ENCODE data around the gene XPNPEP3. TPM values are rescaled to one million over a fixed set of nuclear protein-coding genes. Genes with fewer than 3 reads are reported as not detected.

XPNPEP3 gene
- total and polyA plus RNA-seq, 2 of the 4 experiments (the other 2 are of a cell fraction), result 9.3 to 10.9 TPM

- no peaks in the 10 kb centered on the region for H3K9me3 ChIP-seq (ENCODE audit: control insufficient read depth, insufficient read depth, low read length)
- peak overlapping the region; percentile 65 for H2BK5ac ChIP-seq (ENCODE audit: low read depth, low read length, poor library complexity, severe bottlenecking)
- H3K56ac ChIP-seq (ENCODE audit: extremely low read depth, insufficient read depth, low read length), result peak overlapping the region; percentile 78
- H3K79me1 ChIP-seq (ENCODE audit: low read depth in 1 of 2, low read length in 2 of 2), result peaks cover 14 to 56% of the 10 kb centered on the region in 2 experiments
- TF ChIP-seq, protein P1, sequence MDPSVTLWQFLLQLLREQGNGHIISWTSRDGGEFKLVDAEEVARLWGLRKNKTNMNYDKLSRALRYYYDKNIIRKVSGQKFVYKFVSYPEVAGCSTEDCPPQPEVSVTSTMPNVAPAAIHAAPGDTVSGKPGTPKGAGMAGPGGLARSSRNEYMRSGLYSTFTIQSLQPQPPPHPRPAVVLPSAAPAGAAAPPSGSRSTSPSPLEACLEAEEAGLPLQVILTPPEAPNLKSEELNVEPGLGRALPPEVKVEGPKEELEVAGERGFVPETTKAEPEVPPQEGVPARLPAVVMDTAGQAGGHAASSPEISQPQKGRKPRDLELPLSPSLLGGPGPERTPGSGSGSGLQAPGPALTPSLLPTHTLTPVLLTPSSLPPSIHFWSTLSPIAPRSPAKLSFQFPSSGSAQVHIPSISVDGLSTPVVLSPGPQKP (IDR thresholded peaks at IDR 0.05; ENCODE audit: borderline replicate concordance, low read depth, low read length), result no peak
- no peak for TF ChIP-seq BHLHE40 (IDR thresholded peaks at IDR 0.05; ENCODE audit: low read depth, low read length)
- no peak for TF ChIP-seq USF2 (IDR thresholded peaks at IDR 0.05; ENCODE audit: low read depth, low read length)
- peak; percentile 51; the same call in 1 of the 2 replicates for TF ChIP-seq CEBPB (IDR thresholded peaks at IDR 0.05; ENCODE audit: low read depth, low read length)
- ChIA-PET CTCF (interaction anchor here (1.0 kb wide), 1 partner anchor 65 kb away, joined by 3 read pairs; no protein-coding TSS in a partner anchor), POLR2A (ENCODE audit: unreplicated experiment) (interaction anchor here (0.6 kb wide), 1 partner anchor 46 kb away, joined by 10 read pairs; no protein-coding TSS in a partner anchor)
- H2BK120ac ChIP-seq (ENCODE audit: low read depth, low read length), result peak overlapping the region; percentile 13; the same call in 1 of the 2 replicates
- H4K91ac ChIP-seq (ENCODE audit: insufficient read depth, low read depth, low read length), result peak overlapping the region; percentile 60
- H2AK5ac ChIP-seq (ENCODE audit: low read depth, low read length), result peak overlapping the region; percentile 90
- peaks cover 8% of the 10 kb centered on the region; the same call in 1 of the 2 replicates for H3K9me1 ChIP-seq (ENCODE audit: insufficient read depth, low read length)
- ATAC-seq (ENCODE audit: low read depth), result no peak; the same call in 1 of the 2 replicates
- H4K5ac ChIP-seq (ENCODE audit: low read depth, low read length), result peak overlapping the region; percentile 32
- peak overlapping the region; percentile 95 for H3K27ac ChIP-seq (ENCODE audit: insufficient read depth, low read length)
- H3K36me3 ChIP-seq (ENCODE audit: control insufficient read depth, insufficient read depth, low read length), result no peaks in the 10 kb centered on the region
- H4K8ac ChIP-seq (ENCODE audit: low read depth in 2 of 2, low read length in 2 of 2), result peak overlapping the region; percentile 88 to 93
- H3K9ac ChIP-seq (ENCODE audit: low read depth, low read length), result peak overlapping the region; percentile 95
- no peak overlapping the region for H3K18ac ChIP-seq (ENCODE audit: low read depth, low read length)
- peaks cover 9% of the 10 kb centered on the region for H3K4me1 ChIP-seq (ENCODE audit: control insufficient read depth, insufficient read depth, low read length)
- 0% methylated on average over 7 of the region's 18 CpGs; no CpG with 5 or more reads in 1 of the 2 experiments for WGBS, 2 experiments (ENCODE audit: extremely low coverage in 2 of 2, insufficient read length in 1 of 2)
- H3K4me2 ChIP-seq (ENCODE audit: low read depth, low read length), result peak overlapping the region; percentile 88
- in situ Hi-C loops (cut with MboI; ENCODE audit: low sequenced_read_pairs) (no loop called here), dilution Hi-C loops (cut with HindIII; ENCODE audit: low sequenced_read_pairs, unreplicated experiment) (no loop called here), intact Hi-C loops (cut with micrococcal nuclease) (no loop called here)
- H4K20me1 ChIP-seq (ENCODE audit: insufficient read depth, low read length), result peaks cover 28% of the 10 kb centered on the region
- BruUV-seq (replicated peaks), result TSS peak; percentile 71
- H3K4ac ChIP-seq (ENCODE audit: low read depth, low read length), result peak overlapping the region; percentile 93
- no peak overlapping the region for H2BK20ac ChIP-seq (ENCODE audit: low read depth, low read length)
- peak overlapping the region; percentile 87 for H3K14ac ChIP-seq (replicated peaks; ENCODE audit: low read depth, low read length)
- peak overlapping the region; percentile 98 for H3K23ac ChIP-seq (ENCODE audit: low read depth, low read length)
- H2BK15ac ChIP-seq (ENCODE audit: low read depth, low read length), result no peak overlapping the region
- H3K4me3 ChIP-seq (ENCODE audit: insufficient read depth, low read depth, low read length), result peak overlapping the region; percentile 67
- H2AK9ac ChIP-seq (replicated peaks; ENCODE audit: low read depth, low read length, poor library complexity), result peak overlapping the region; percentile 91
- no peak for DNase-seq
- H2AFZ ChIP-seq (replicated peaks; ENCODE audit: low read length, poor library complexity), result peak overlapping the region; percentile 94
- no peaks in the 10 kb centered on the region for H3K27me3 ChIP-seq (ENCODE audit: control insufficient read depth, insufficient read depth, low read length)
Observed at GRCh38 chr22:40857309-40857855, 434 bp downstream of the XPNPEP3 start.
